ENCODE results near the gene PGAP6.

DNA sequence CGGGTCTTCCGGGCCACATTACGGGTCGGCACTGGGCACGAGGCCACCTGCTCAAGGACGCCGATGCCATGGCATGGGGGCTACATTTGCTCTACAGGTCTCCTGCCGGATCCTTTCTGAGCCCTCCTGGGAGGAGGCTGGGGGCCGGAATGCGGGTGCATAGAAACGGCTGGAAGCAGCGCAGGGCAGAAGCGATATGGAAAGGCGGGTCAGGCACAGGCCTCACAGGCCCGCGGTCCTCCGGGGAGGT, 57.7 kb downstream of the PGAP6 start:
- TF ChIP-seq, protein P1, sequence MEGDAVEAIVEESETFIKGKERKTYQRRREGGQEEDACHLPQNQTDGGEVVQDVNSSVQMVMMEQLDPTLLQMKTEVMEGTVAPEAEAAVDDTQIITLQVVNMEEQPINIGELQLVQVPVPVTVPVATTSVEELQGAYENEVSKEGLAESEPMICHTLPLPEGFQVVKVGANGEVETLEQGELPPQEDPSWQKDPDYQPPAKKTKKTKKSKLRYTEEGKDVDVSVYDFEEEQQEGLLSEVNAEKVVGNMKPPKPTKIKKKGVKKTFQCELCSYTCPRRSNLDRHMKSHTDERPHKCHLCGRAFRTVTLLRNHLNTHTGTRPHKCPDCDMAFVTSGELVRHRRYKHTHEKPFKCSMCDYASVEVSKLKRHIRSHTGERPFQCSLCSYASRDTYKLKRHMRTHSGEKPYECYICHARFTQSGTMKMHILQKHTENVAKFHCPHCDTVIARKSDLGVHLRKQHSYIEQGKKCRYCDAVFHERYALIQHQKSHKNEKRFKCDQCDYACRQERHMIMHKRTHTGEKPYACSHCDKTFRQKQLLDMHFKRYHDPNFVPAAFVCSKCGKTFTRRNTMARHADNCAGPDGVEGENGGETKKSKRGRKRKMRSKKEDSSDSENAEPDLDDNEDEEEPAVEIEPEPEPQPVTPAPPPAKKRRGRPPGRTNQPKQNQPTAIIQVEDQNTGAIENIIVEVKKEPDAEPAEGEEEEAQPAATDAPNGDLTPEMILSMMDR (conservative IDR thresholded peaks at IDR 0.05; ENCODE audit: low read depth, low read length), result no peak
- TF ChIP-seq BHLHE40 (IDR thresholded peaks at IDR 0.05; ENCODE audit: low read depth, low read length) (no peak), RFX5 (IDR thresholded peaks at IDR 0.05; ENCODE audit: low read depth, low read length) (no peak), POLR2A (IDR thresholded peaks at IDR 0.05; ENCODE audit: low read depth, low read length) (no peak), RAD21 (IDR thresholded peaks at IDR 0.05; ENCODE audit: low read length) (no peak), MAFK (IDR thresholded peaks at IDR 0.05; ENCODE audit: low read depth, low read length) (no peak), NFE2L2 (IDR thresholded peaks at IDR 0.05; ENCODE audit: low read depth, low read length) (no peak), SMC3 (IDR thresholded peaks at IDR 0.05; ENCODE audit: low read depth, low read length) (no peak)
- TF ChIP-seq, protein P2, sequence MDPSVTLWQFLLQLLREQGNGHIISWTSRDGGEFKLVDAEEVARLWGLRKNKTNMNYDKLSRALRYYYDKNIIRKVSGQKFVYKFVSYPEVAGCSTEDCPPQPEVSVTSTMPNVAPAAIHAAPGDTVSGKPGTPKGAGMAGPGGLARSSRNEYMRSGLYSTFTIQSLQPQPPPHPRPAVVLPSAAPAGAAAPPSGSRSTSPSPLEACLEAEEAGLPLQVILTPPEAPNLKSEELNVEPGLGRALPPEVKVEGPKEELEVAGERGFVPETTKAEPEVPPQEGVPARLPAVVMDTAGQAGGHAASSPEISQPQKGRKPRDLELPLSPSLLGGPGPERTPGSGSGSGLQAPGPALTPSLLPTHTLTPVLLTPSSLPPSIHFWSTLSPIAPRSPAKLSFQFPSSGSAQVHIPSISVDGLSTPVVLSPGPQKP (IDR thresholded peaks at IDR 0.05; ENCODE audit: borderline replicate concordance, low read depth, low read length), result no peak
